Measurements from ENCODE around the gene OR5H14.
"Not testable (repeated sequence)": the region's sequence is repeated elsewhere in the genome, so short reads cannot be mapped to it uniquely, and the experiment has no call there.

OR5H14 gene

GRCh38 chr3:98171071-98171470 lies 23.8 kb downstream of the OR5H14 start:
- FAIRE-seq (no peak), DNase-seq (ENCODE audit: insufficient read length, low spot score) (no peak)
- TF ChIP-seq CTCF (IDR thresholded peaks at IDR 0.05; ENCODE audit: insufficient read depth, missing control alignments) = no peak

DNA sequence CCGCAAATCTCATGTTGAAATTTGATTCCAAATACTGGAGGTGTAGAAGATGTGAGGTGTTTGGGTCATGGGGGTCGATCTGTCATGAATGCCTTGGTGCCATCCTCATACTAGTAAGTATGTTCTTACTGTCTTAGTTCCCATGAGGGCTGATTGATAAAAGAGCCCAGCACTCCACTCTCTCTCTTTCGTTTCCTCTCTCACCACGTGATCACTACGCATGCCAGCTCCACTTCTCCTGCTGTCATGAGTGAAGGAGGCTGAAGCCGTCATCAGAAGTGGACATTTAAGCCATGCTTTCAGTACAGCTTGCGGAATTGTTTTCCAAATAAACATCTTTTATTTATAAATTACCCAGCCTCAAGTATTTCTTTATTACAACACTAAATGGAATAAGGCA lies 25.3 kb downstream of the OR5H14 start:
- DNase-seq (ENCODE audit: insufficient read length, low spot score) = no peak
- no peak for FAIRE-seq
- TF ChIP-seq CTCF (IDR thresholded peaks at IDR 0.05; ENCODE audit: insufficient read depth, missing control alignments) = no peak

GRCh38 chr3:98180319-98180890 lies 33.1 kb downstream of the OR5H14 start:
- DNase-seq (ENCODE audit: insufficient read length, low spot score) (no peak), FAIRE-seq (no peak)
- no peak for TF ChIP-seq CTCF (IDR thresholded peaks at IDR 0.05; ENCODE audit: insufficient read depth, missing control alignments)

GRCh38 chr3:98182196-98182595 lies 34.9 kb downstream of the OR5H14 start:
- TF ChIP-seq CTCF (IDR thresholded peaks at IDR 0.05; ENCODE audit: insufficient read depth, missing control alignments) = no peak
- DNase-seq (ENCODE audit: insufficient read length, low spot score) = no peak
- no peak for FAIRE-seq

DNA sequence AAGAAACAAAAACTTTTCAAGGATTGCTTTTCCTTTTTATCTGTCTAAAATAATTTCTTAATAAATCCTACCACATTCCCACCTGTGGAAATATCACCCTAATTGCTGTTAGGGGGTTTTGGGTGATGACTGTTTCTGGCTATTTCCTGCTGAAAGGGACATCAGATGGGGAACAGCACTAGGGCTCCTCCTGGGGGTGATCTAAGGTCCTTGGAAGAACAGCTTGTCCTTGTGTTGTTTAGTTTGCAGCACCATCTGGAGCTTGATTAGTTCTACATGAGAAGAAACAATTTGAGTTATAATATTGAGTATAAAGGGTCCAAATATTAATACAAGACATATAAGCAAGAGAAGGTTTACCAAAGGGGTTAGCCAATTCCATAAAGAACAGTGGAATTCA lies 37.9 kb downstream of the OR5H14 start:
- FAIRE-seq (no peak), DNase-seq (ENCODE audit: insufficient read length, low spot score) (no peak)
- no peak for TF ChIP-seq CTCF (IDR thresholded peaks at IDR 0.05; ENCODE audit: insufficient read depth, missing control alignments)

GRCh38 chr3:98188545-98188944 lies 41.3 kb downstream of the OR5H14 start:
- DNase-seq (ENCODE audit: insufficient read length, low spot score) = no peak
- TF ChIP-seq CTCF (IDR thresholded peaks at IDR 0.05; ENCODE audit: insufficient read depth, missing control alignments) = no peak
- FAIRE-seq = no peak

- DNase-seq (ENCODE audit: insufficient read length, low spot score); FAIRE-seq: not testable (repeated sequence)
These were observed 43.6 kb downstream of the OR5H14 start for GRCh38 chr3:98190911-98191310.

DNA sequence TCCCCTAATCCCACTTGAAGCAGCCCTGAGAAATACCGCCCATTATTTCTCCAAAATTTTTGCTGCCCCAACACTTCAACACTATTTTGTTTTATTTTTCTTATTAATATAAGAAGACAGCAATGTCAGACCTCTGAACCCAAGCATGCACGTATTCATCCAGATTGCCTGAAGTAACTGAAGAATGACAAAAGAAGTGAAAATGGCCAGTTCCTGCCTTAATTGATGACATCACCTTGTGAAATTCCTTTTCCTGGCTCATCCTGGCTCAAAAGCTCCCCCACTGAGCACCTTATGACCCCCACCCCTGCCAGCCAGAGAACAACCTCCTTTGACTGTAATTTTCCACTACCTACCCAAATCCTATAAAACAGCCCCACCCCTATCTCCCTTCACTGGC lies 49.0 kb downstream of the OR5H14 start:
- DNase-seq (ENCODE audit: insufficient read length, low spot score); FAIRE-seq: not testable (repeated sequence)

Data from D721Med (cell line).